NCI-H2196 treated with DMSO at 0.1 percent for 48 hours (cell line): ENCODE data around the gene VTA1.
"Not testable (repeated sequence)": the region's sequence is repeated elsewhere in the genome, so short reads cannot be mapped to it uniquely, and the experiment has no call there.

ENCODE experiments used
- DNase-seq: peaks from one replicate; lab custom pipeline; 2025; ENCODE audit not compliant: unreplicated experiment; lab: John Stamatoyannopoulos, UW

Gene VTA1

DNA sequence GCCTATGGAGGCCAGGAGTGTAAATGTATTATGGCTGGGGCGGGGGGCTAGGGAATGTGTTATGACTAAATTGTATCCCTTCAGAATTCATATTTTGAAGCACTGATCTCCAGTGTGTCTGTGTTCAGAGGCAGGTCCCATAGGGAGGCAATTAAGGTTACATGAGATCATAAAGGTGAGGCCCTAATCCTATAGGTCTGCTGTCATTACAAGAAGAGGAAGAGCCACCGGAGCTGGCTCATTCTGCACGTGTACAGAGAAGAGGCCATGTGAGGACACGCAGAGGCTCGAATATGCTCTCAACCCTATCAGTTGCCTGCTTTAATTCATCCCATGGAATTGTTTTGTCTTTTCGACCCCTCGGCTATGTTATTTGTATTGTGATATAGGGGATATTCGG is 76.9 kb downstream of the VTA1 start:
- no peak for DNase-seq

- DNase-seq, result no peak
Measured at GRCh38 chr6:142225115-142225514, 78.1 kb downstream of the VTA1 start.

GRCh38 chr6:142225552-142225951 is 78.5 kb downstream of the VTA1 start:
- no peak for DNase-seq

DNA sequence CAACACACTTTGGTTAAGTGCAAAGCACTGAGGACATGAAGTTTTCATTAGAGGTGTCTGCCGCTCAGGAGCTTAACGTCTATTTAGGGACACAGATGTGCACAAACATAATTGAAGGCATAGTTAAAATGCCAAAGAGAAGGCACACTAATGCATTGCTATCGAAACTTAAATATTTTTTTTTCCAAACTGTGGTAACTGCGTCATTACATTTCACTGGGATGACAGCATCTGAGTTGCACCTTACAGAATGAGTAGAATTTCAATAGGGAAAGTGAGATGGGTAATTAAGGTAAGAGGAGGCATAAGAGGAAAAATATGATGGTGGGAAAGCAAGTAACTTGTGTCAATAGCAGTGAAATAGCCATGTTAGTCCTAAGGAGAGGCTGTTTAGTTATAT is 79.7 kb downstream of the VTA1 start:
- DNase-seq, result no peak

- not testable (repeated sequence) for DNase-seq
Measured at GRCh38 chr6:142229518-142230270, 82.6 kb downstream of the VTA1 start.

GRCh38 chr6:142232206-142233044 is 85.4 kb downstream of the VTA1 start:
- DNase-seq, result not testable (repeated sequence)

DNA sequence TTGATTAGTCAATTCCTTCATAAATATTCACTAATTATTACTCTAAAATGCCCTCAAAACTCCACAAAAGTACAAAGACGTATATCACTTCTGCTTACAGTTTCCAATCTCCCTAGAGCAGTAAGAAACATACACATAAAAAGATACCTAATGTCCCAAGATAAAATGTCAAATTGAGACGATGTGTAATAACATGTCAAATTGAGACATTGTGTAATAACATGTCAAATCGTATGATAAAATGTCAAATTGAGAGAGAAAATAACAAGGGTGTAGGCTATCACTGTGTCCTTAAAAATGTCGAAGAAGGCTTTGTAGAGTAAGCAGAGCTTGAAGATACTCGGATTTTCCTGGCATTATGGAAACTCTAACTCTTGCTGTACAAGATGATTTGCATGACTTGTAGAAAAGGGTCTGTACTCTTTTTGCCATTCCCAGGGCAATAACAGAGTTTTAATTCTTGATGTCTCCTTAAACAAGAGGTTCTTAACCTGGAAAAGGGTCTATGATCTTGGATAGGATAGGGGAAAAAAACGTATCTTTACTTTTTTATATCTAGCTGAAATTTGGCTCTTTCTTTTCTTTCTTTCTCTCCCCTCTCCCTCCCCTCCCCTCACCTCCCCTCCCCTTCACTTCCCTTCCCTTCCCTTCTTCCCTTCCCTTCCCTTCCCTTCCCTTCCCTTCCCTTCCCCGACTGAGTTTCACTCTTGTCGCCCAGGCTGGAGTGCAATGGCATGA is 87.1 kb downstream of the VTA1 start:
- DNase-seq, result no peak

DNA sequence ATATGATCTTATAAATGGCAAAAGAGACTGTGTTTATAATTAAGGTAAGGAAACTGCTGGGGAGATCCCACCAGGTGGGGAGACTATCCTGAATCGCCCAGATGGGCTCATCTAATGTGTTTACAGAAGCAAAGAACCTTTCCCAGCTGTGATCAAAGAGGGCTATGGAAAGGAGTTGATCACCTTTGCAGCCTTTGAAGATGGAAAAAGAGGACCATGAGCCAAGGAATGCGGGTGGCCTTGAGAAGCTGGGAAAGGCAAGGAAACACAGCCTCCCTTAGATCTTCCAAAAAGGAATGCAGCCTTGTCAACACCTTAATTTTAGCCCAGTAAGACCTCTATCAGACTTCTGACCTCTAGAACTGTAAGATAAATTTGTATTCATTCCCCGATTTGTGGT is 88.2 kb downstream of the VTA1 start:
- no peak for DNase-seq

- DNase-seq, result no peak
Measured at GRCh38 chr6:142235791-142236190, 88.7 kb downstream of the VTA1 start.

DNA sequence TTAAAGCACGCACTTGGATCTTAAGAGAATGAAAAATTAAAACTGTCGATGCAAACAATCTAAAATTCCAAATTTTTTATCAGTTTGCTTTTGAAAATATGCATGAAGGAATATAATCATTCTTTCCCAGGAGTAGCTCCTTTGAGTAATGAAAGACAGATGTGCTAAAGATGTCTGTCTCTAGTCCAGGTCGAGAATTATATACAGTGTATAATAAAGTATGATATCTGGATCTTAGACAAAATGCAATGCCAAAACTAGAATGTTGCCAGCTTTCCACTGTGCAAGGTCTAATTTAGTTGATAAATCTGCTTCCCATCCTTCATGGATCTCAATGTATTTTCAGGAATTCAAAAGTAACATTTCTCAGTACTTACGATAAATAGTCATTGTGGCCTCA is 89.6 kb downstream of the VTA1 start:
- DNase-seq, result no peak

DNA sequence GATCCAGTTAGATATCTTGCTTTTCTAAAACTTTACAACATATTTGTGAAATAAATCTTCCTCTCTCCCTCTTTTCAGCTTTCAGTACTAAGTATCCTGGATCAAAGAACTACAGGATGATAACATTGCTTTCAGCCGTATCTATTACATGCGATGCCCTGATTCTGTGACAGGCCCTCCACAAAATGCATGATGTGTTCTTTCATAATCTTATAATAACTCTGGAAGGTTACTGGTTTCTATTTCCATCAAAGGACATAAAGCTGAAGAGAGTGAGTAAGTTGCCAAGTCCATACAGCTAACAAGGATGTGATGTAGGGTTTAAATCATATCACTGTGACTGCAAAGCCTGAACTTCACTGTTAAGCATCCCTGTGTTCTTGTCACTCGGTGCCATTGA is 91.8 kb downstream of the VTA1 start:
- no peak for DNase-seq

DNA sequence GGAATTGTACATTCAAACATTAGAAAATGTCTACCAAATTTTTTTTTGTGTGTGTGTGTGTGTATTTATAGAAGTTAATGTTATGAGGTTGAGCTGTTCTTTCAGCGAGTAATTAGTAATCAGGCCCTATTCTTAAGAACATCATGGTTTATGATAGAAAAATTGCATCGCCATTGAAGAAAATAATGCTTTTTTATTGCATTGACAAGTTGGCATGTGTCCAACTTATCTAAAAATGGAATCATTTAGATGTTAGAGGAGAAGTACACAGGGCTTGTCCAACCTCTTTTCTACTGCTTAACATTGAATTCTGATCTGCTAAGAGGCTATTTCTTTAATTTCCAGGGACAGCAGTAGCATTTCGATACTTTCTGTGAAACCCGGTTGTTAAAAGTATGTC is 93.1 kb downstream of the VTA1 start:
- no peak for DNase-seq

DNA sequence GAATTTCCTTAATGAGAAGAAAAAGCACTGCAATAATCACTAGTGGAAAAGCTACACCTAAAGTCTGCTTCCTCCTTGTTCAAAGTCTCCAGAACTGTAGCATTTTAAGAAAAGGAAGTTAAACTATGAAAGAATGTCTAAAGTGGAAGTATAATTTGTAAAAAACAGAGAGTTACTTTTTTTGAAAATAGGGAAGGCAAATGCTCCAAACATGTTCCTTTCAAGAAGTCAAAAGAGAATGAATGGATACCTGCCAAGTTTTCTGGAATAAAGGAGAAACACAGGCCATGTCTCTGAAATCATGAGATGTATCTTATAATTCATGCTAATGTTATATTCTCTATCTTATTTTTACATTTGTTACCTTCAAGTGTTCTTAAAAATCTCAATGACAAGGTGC is 94.0 kb downstream of the VTA1 start:
- DNase-seq, result no peak

DNA sequence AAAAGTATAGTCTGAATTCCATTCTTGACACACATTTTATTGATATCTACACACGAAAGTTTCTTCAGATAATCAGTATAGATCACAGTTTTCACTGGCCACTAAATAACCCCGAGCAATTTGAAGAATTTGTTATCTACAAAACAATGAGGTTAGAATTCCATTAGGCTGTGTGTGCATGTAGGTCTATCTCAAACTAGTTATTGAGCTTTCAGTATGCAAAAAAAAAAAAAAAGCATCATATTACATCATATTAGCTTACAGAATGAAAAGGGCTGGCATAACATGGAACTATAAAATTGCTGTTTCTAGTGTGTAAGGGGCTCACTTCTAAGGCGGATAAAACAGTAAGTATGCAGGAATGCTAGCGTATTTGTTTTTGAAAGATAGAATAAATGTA is 95.2 kb downstream of the VTA1 start:
- DNase-seq, result no peak

DNA sequence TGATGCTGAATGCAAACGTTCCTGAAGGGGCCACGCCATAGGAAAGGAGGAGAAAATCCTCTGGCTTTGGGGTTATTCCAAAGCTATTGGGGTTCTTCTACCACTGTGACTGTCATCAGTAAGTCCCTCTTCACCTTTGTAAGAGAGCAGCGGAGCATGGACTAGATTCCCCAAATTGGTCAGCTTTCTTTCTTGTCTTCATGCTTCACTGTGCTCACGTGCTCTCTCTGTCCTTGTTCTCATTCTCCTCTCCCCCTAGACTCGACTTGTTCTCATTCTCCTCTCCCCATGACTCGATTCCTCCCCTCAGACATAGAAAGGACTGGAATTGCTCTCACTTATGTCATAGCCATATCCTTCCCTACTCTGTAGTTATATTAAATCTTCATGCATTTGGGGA is 99.9 kb downstream of the VTA1 start:
- DNase-seq, result no peak

DNA sequence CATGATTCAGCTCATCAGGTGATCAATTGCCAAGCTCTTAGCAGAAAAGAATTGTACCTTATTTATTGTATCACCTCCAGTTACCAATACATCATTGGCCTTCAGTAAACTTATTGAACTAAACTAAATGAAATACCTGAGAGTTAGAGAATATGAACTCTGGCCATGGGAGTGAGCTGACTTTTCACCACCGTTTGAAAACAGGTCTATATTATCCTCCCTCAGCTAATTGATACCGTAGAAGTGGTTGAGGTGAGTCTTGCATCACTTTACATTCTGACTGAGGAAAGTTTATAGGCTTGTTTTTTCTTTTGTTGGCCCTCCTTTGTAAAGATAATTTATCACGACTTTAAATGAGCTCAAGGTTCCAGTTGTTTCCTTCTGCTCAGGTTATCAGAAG is 102.2 kb downstream of the VTA1 start:
- DNase-seq, result no peak

DNA sequence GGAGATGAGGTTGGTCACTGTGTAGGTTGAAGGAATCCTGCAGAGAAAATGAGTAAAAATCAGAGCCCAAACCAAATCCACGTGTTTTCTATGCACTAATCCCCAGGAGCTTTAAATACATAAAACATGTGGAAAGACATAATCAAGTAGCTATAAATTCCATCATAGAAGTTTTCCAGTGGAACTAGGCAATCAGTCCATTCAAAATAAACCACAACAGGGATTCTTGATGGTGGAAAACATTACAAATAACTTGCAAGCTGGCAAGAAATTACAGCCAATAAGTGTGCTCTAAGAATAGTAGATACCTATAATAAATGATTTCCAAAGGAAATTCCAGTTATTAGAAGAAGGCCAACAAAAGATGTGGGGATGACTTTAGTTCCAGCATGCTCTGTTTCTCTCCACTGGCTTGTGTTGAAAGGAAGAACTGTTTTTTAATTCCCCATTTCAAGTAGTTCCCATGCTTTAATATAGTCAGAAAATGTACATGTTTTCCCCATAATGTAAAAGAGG is 104.9 kb downstream of the VTA1 start:
- no peak for DNase-seq

GRCh38 chr6:142254513-142254912 is 107.5 kb downstream of the VTA1 start:
- no peak for DNase-seq

DNA sequence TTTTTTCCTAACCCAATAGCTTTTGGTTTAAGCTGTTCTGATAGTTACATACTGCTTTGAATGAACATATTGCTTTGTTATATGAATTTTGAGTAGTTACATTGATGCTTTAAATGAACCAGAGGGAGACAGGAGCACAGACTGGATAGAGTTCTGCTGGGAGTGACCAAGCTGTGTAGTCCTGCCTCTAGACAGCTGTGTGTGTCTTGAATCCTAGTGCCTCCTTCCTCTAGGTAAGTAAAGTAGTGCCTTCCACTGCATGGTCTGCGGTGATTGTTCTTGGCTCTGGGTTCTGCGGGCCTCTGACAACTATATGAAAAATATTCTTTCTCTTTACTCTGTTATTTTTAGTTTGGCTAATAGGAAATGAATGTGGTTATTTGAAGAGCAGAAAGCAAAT is 108.7 kb downstream of the VTA1 start:
- DNase-seq, result no peak

DNA sequence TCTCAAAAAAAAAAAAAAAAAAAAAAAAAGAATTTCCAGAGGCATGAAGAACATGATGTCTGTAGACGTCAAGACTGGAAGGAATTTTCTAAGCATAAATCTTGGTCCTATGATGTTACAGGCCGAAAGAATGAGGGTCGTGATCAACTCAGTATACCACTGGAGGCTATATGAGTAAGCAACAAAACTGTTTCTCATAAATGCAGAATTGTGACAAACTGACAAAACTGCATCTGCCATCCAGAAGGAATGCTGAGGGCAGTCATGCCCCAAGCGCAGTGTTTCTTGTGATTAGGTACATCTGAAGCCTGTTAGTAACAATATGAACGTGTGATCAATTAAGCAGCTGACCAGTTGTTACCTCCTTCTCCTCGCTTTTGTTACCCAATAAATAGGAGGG is 111.2 kb downstream of the VTA1 start:
- DNase-seq, result no peak

DNA sequence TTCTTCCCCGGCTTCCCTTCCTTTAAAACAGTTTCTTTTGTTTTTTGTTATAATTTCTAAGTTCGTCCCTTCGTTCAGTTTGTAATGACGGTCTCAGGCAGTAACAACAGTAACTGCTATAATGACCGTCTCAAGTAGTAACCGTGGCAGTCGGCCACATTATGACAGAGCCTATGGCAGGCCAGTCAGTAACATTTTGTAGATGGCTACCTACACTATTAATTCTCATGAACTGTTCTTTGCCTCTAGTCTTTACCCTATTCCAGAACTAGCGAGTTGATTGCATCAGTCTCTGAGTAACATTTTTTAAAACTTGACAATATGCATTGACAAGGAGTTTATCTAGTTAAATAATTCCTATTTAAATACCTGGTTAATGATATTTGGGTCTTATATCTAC is 111.7 kb downstream of the VTA1 start:
- no peak for DNase-seq

DNA sequence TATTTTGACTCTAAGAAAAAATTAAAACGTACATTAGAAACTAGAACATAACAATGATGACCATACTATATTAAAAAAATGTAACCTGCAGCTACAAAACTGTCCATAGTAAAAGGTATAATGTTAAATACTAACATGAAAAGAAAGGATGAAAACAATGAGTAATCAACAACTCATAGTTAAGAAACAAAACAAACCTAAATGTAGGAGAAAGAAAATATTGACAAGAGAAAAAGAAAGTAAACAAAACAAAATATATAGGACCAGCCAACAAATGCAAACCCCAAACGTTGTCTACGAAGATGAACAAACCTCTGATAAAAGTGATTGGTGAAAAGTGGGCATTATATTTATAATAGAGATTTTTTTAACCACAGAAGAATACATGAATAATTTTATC is 113.7 kb downstream of the VTA1 start:
- no peak for DNase-seq
